H1 (cell line): Measurements from ENCODE around the gene MBD4. TPM values are rescaled to one million over a fixed set of nuclear protein-coding genes. Genes with fewer than 3 reads are reported as not detected.

Experiments used
- CTCF ChIA-PET: fragments of 300-600 bp; sonication (Branson Sonifier 250); formaldehyde crosslinking; loops from one replicate; lab custom pipeline; 2021; ENCODE audit not compliant: partially characterized antibody; lab: Charles Lee
- POLR2A ChIA-PET: fragments of 300-600 bp; sonication (Branson Sonifier 250); formaldehyde crosslinking; loops from one replicate; lab custom pipeline; 2021; ENCODE audit warnings: inconsistent platforms; ENCODE audit not compliant: partially characterized antibody; lab: Charles Lee
- DNase-seq, 2 experiments: peaks; one replicate each; pipeline versions ENCODE4 v3.0.0 to v3.0.0-alpha.2; 2010 to 2022; ENCODE audit warnings: low spot score in 2 of 2, low read depth in 1 of 2, mixed read lengths in 1 of 2
- FAIRE-seq: peaks from 2 replicates; lab custom pipeline; 2011; peaks lifted over from hg19 to GRCh38; lab: Jason Lieb, UNC
- H2AFZ ChIP-seq: 2 replicates; pipeline ENCODE4 v1.8.1; 2012; ENCODE audit warnings: low read length, inconsistent platforms
- H2AK5ac ChIP-seq: 2 replicates; pipeline ENCODE4 v1.6.1; 2013; ENCODE audit warnings: low read depth, low read length
- H2BK120ac ChIP-seq: replicated peaks from 2 replicates; pipeline ENCODE3; 2013; ENCODE audit warnings: low read depth, low read length, inconsistent platforms
- H2BK12ac ChIP-seq: 2 replicates; pipeline ENCODE4 v1.6.1; 2013; ENCODE audit warnings: low read depth, low read length
- H2BK15ac ChIP-seq: 2 replicates; pipeline ENCODE4 v1.6.1; 2013; ENCODE audit warnings: low read length
- H2BK20ac ChIP-seq: 2 replicates; pipeline ENCODE4 v1.6.1; 2013; ENCODE audit warnings: low read length
- H2BK5ac ChIP-seq: 2 replicates; pipeline ENCODE4 v1.6.1; 2013; ENCODE audit warnings: low read depth, low read length
- H3K14ac ChIP-seq: 2 replicates; pipeline ENCODE4 v1.6.1; 2013; ENCODE audit warnings: inconsistent platforms; ENCODE audit not compliant: insufficient read length
- H3K18ac ChIP-seq: 2 replicates; pipeline ENCODE4 v1.6.1; 2013; ENCODE audit warnings: low read length; ENCODE audit errors: extremely low read depth
- H3K23ac ChIP-seq: 2 replicates; pipeline ENCODE4 v1.6.1; 2013; ENCODE audit warnings: inconsistent platforms; ENCODE audit not compliant: insufficient read length
- H3K23me2 ChIP-seq: 2 replicates; pipeline ENCODE4 v1.6.1; 2013; ENCODE audit warnings: low read depth, low read length
- H3K27ac ChIP-seq: 2 replicates; pipeline ENCODE4 v1.6.1; 2011; ENCODE audit warnings: low read depth, low read length, inconsistent platforms
- H3K27me3 ChIP-seq, 4 experiments: replicated peaks in 1 of 4; 1 replicate in 1 of 4; 2 replicates in 3 of 4; pipeline versions ENCODE4 v1.6.1 to v1.8.1; 2011 to 2013; ENCODE audit warnings: low read length in 3 of 4, mild to moderate bottlenecking in 3 of 4, inconsistent platforms in 2 of 4, mixed read lengths in 2 of 4, moderate library complexity in 1 of 4; ENCODE audit not compliant: control insufficient read depth in 3 of 4, insufficient read depth in 3 of 4; ENCODE audit errors: extremely low read depth in 1 of 4
- H3K36me3 ChIP-seq, 4 experiments: 2 replicates each; pipeline versions ENCODE4 v1.6.1 to v1.8.1; 2011 to 2013; ENCODE audit warnings: mild to moderate bottlenecking in 4 of 4, low read length in 3 of 4, moderate library complexity in 2 of 4, control low read depth in 1 of 4, inconsistent platforms in 1 of 4; ENCODE audit not compliant: insufficient read depth in 4 of 4, control insufficient read depth in 2 of 4
- H3K4ac ChIP-seq: replicated peaks from 2 replicates; pipeline ENCODE3; 2013; ENCODE audit warnings: low read length, low read depth, mixed read lengths, inconsistent platforms; ENCODE audit not compliant: insufficient read length
- H3K4me1 ChIP-seq, 4 experiments: replicated peaks in 1 of 4; 1 replicate in 1 of 4; 2 replicates in 3 of 4; pipeline versions ENCODE4 v1.6.1 to v1.8.1; 2011 to 2013; ENCODE audit warnings: low read length in 3 of 4, inconsistent platforms in 2 of 4, mixed read lengths in 1 of 4; ENCODE audit not compliant: insufficient read depth in 4 of 4, control insufficient read depth in 3 of 4
- H3K4me2 ChIP-seq, 2 experiments: 2 replicates each; pipeline versions ENCODE4 v1.6.1 to v1.8.1; 2011 to 2013; ENCODE audit warnings: low read depth in 2 of 2, low read length in 2 of 2, control low read depth in 1 of 2, inconsistent platforms in 1 of 2, mild to moderate bottlenecking in 1 of 2; ENCODE audit not compliant: insufficient read depth in 1 of 2
- H3K4me3 ChIP-seq, 4 experiments: fragments of 200-600, 300-600 bp in 1 of 4; sonication (generic), shearing (Covaris generic), sonication (Bioruptor Twin) in 1 of 4; 2 replicates each; pipeline versions ENCODE4 v1.5.1 to v1.8.1; 2011 to 2016; ENCODE audit warnings: low read length in 4 of 4, low read depth in 3 of 4, control low read depth in 2 of 4, inconsistent platforms in 2 of 4, mild to moderate bottlenecking in 2 of 4, mixed read lengths in 1 of 4, moderate library complexity in 1 of 4; ENCODE audit not compliant: insufficient read depth in 2 of 4; ENCODE audit errors: extremely low read depth in 1 of 4
- H3K56ac ChIP-seq: replicated peaks from 2 replicates; pipeline ENCODE3; 2013; ENCODE audit warnings: low read depth, mild to moderate bottlenecking, mixed read lengths, low read length, inconsistent platforms; ENCODE audit not compliant: insufficient read length
- H3K79me1 ChIP-seq: 2 replicates; pipeline ENCODE4 v1.6.1; 2013; ENCODE audit warnings: low read depth, low read length, control low read depth
- H3K79me2 ChIP-seq, 2 experiments: 2 replicates each; pipeline versions ENCODE4 v1.6.1 to v1.8.1; 2012 to 2013; ENCODE audit warnings: low read length in 2 of 2, mild to moderate bottlenecking in 2 of 2, inconsistent platforms in 1 of 2; ENCODE audit not compliant: insufficient read depth in 2 of 2, control insufficient read depth in 1 of 2
- H3K9ac ChIP-seq, 4 experiments: replicated peaks in 1 of 4; 1 replicate in 1 of 4; 2 replicates in 3 of 4; pipeline versions ENCODE4 v1.6.1 to v1.8.1; 2011 to 2013; ENCODE audit warnings: low read depth in 3 of 4, low read length in 3 of 4, control low read depth in 2 of 4, mild to moderate bottlenecking in 2 of 4, moderate library complexity in 2 of 4, inconsistent platforms in 1 of 4; ENCODE audit errors: extremely low read depth in 1 of 4
- H3K9me3 ChIP-seq, 2 experiments: 2 replicates each; pipeline versions ENCODE4 v1.6.1 to v1.8.1; 2012 to 2013; ENCODE audit warnings: mild to moderate bottlenecking in 2 of 2, moderate library complexity in 2 of 2, control low read depth in 1 of 2, inconsistent platforms in 1 of 2, low read depth in 1 of 2, low read length in 1 of 2, mixed read lengths in 1 of 2; ENCODE audit not compliant: insufficient read depth in 2 of 2
- H4K20me1 ChIP-seq, 2 experiments: replicated peaks in 1 of 2; 2 replicates each; pipeline versions ENCODE3 to v1.8.1; 2011 to 2013; ENCODE audit warnings: inconsistent platforms in 2 of 2, low read length in 2 of 2, mild to moderate bottlenecking in 1 of 2; ENCODE audit not compliant: insufficient read depth in 2 of 2, control insufficient read depth in 1 of 2
- H4K5ac ChIP-seq: 2 replicates; pipeline ENCODE4 v1.6.1; 2013; ENCODE audit warnings: low read length, low read depth, mixed read lengths, inconsistent platforms; ENCODE audit not compliant: insufficient read length
- H4K8ac ChIP-seq: 2 replicates; pipeline ENCODE4 v1.8.0; 2013; ENCODE audit warnings: mild to moderate bottlenecking, moderate library complexity, low read length, inconsistent platforms; ENCODE audit not compliant: insufficient read depth; ENCODE audit errors: extremely low read depth
- H4K91ac ChIP-seq: replicated peaks from 2 replicates; pipeline ENCODE3; 2013; ENCODE audit warnings: low read length, mixed read lengths, inconsistent platforms; ENCODE audit not compliant: insufficient read length
- CHD1 ChIP-seq: IDR thresholded peaks from 2 replicates; pipeline ENCODE4 v1.6.1; 2012; ENCODE audit warnings: low read depth, low read length, improper control_type of control experiment
- ZNF274 ChIP-seq: IDR thresholded peaks from 2 replicates; pipeline ENCODE4 v1.7.0; 2012; ENCODE audit warnings: low read length, borderline replicate concordance; ENCODE audit errors: extremely low read depth
- WGBS, 2 experiments: shearing (Covaris generic) in 1 of 2; methylation state at CpG; one replicate each; pipeline versions ENCODE4 v1.1.6 to v1.1.7; 2013 to 2015; ENCODE audit warnings: low lambda C conversion rate in 2 of 2, mixed read lengths in 2 of 2, inconsistent platforms in 1 of 2, low coverage in 1 of 2, missing lambda C conversion rate in 1 of 2; ENCODE audit not compliant: insufficient replicate concordance in 2 of 2, insufficient coverage in 1 of 2, insufficient read length in 1 of 2; ENCODE audit errors: extremely low coverage in 1 of 2, missing lambda C conversion rate in 1 of 2; 5-methylcytosine and 5-hydroxymethylcytosine counted together
- polyA plus RNA-seq, 7 experiments: library from polyadenylated mRNA; depleted of rRNA in 3 of 7; stranded (reverse) in 5 of 7; unstranded in 2 of 7; fragments of >200 nt in 5 of 7; fragments of 200-250 nt in 2 of 7; gene quantifications; 1 replicate in 5 of 7; 2 replicates in 1 of 7; 4 replicates in 1 of 7; pipeline versions ENCODE4 v1.2.1 to v1.2.3, GENCODE V29; 2011 to 2013; ENCODE audit warnings: missing spikeins in 2 of 7, mixed read lengths in 2 of 7
- total RNA-seq: library from RNA; stranded (reverse); fragmentation: NEBNext Ultra II Directional; extraction: Animal tissue kit (Norgen Biotek cat#: 25700); gene quantifications from 2 replicates; pipeline ENCODE4 v1.2.1, GENCODE V29; 2021

Gene MBD4
- total and polyA plus RNA-seq, 2 of the 8 experiments (the other 6 are each of a cell fraction or from before 2014, with no cell fraction given), result 11.2 to 35.8 TPM

DNA sequence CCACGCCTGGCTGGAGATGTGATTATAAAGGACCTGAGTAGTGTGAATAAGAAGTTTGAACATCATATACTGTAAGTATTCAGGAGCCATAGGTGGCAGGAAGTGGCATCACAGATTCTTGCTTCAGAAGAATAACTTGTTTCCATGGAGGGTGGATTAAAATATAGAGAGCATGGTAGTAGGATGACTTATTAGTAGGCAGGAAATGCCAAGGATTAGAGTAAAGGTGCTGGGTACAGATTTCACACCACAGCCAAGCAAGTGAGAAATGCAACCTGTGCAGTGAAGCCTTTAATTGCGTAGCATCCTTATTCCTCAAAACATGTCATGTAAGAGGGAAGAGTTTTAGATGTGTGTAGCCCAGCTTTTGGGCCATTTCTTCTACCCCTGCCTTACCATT, 31.1 kb upstream of the MBD4 start:
- Histone ChIP-seq H3K79me2 (no peaks in the 10 kb centered on the region), H3K4me2 (no peak overlapping the region), H3K27ac (no peak overlapping the region), H2BK5ac (no peak overlapping the region), H3K9me3 (no peaks in the 10 kb centered on the region), H3K36me3 (peaks cover 0 to 9% (median 4%) of the 10 kb centered on the region in 4 experiments; a peak in 4 of 8 replicates), H3K4ac (no peak overlapping the region), H3K18ac (no peak overlapping the region), H3K4me3 (no peak overlapping the region), H3K23me2 (no peaks in the 10 kb centered on the region), H3K23ac (no peak overlapping the region), H2AK5ac (no peak overlapping the region), H3K14ac (no peak overlapping the region), H3K4me1 (no peaks in the 10 kb centered on the region), H4K91ac (no peak overlapping the region), H2AFZ (no peak overlapping the region), H3K9ac (no peak overlapping the region), H4K5ac (no peak overlapping the region), H2BK15ac (no peak overlapping the region), H3K27me3 (no peaks in the 10 kb centered on the region), H3K56ac (no peak overlapping the region), H2BK20ac (no peak overlapping the region), H2BK12ac (no peak overlapping the region), H4K8ac (no peak overlapping the region), H4K20me1 (no peaks in the 10 kb centered on the region), H3K79me1 (no peaks in the 10 kb centered on the region), H2BK120ac (no peak overlapping the region)
- DNase-seq (no peak), FAIRE-seq (no peak)
- 98% methylated on average over 2 of the region's 2 CpGs; no CpG with 5 or more reads in 1 of the 2 experiments for WGBS, 2 experiments
- CTCF ChIA-PET, result interaction anchor here (1.0 kb wide), 1 partner anchor 12 kb away, joined by 4 read pairs; no protein-coding TSS in a partner anchor
- POLR2A ChIA-PET, result no interaction called here
- TF ChIP-seq ZNF274 (no peak), CHD1 (no peak)
